SH-SY5Y (cell line): Measurements from ENCODE around the gene PIP5K1B.

Experiments used
- GATA2 ChIP-seq: IDR thresholded peaks from 2 replicates; pipeline ENCODE4 v1.6.1; 2011; ENCODE audit warnings: mild to moderate bottlenecking, low read depth, low read length
- GATA3 ChIP-seq: IDR thresholded peaks from 2 replicates; pipeline ENCODE4 v1.6.1; 2011; ENCODE audit warnings: low read depth, mild to moderate bottlenecking, low read length, moderate library complexity

DNA sequence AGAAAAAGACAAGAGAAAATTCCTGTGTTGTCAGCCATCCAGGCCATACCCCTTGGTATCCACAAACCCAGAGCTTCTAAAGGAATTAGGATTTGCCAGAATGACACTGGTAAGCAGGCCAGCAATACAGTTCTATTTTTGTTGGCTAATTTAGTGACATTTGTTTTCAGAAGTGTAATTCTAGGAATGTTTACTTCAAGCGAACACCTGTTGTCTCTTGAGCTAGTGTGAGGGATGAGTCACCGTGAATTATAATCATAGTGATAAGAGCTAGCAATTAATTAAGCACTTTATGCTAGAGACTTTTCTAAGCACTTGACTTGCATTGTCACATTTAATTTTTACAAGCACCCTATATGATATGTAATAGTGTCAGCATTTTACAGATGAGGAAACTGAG lies 209.7 kb downstream of the PIP5K1B start:
- TF ChIP-seq GATA2 (no peak), GATA3 (no peak)
